ENCODE data around the gene CCM2. TPM values are rescaled to one million over a fixed set of nuclear protein-coding genes. Genes with fewer than 3 reads are reported as not detected.

Gene CCM2
- total RNA-seq, 2 experiments from 2014 or later: 72.3 to 77.5 TPM

DNA sequence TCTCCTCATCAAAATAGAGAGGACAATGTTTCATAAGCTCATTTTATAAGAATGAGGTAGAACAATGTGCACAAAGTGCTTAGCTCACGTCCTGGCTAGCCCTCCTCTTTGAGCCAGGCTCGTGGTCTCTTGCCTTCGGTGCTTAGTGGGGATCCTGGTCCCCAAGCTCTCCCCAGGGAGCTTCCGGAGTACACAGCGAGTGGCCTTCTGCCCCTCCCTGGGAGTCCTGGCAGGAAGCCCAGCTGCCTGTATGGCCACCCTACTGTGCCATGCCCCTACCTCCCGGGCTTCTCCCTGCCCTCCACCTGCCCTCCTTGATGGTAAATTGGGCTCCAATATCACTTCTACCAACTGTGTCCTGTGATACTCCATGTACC, 22.1 kb upstream of the CCM2 start:
- peaks cover 81% of the 10 kb centered on the region for H3K36me3 Mint-ChIP-seq (ENCODE audit: low read depth)
- ChIA-PET POLR2A (interaction anchor here (1.4 to 16.8 kb wide), 8 partner anchors 7 to 134 kb away, joined by 3 to 328 read pairs (median 10); partner anchors contain the start of genes CCM2 and TBRG4), CTCF (interaction anchor here (1.0 to 7.1 kb wide), 2 partner anchors 48 to 159 kb away, joined by 3 to 42 read pairs; no protein-coding TSS in a partner anchor)
- peak overlapping the region; percentile 100 for H3K4me3 Mint-ChIP-seq
- H3K9me3 Mint-ChIP-seq: no peaks in the 10 kb centered on the region
- DNase-seq: peak; percentile 52
- TF ChIP-seq, protein P1, sequence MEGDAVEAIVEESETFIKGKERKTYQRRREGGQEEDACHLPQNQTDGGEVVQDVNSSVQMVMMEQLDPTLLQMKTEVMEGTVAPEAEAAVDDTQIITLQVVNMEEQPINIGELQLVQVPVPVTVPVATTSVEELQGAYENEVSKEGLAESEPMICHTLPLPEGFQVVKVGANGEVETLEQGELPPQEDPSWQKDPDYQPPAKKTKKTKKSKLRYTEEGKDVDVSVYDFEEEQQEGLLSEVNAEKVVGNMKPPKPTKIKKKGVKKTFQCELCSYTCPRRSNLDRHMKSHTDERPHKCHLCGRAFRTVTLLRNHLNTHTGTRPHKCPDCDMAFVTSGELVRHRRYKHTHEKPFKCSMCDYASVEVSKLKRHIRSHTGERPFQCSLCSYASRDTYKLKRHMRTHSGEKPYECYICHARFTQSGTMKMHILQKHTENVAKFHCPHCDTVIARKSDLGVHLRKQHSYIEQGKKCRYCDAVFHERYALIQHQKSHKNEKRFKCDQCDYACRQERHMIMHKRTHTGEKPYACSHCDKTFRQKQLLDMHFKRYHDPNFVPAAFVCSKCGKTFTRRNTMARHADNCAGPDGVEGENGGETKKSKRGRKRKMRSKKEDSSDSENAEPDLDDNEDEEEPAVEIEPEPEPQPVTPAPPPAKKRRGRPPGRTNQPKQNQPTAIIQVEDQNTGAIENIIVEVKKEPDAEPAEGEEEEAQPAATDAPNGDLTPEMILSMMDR (IDR thresholded peaks at IDR 0.05): no peak
- no peaks in the 10 kb centered on the region for H3K27me3 Mint-ChIP-seq
- intact Hi-C loops (cut with micrococcal nuclease): no loop called here
- peak overlapping the region; percentile 100 for H3K27ac Mint-ChIP-seq
- no peak for ATAC-seq
- H3K4me1 Mint-ChIP-seq (ENCODE audit: low read depth): peaks cover 56% of the 10 kb centered on the region

DNA sequence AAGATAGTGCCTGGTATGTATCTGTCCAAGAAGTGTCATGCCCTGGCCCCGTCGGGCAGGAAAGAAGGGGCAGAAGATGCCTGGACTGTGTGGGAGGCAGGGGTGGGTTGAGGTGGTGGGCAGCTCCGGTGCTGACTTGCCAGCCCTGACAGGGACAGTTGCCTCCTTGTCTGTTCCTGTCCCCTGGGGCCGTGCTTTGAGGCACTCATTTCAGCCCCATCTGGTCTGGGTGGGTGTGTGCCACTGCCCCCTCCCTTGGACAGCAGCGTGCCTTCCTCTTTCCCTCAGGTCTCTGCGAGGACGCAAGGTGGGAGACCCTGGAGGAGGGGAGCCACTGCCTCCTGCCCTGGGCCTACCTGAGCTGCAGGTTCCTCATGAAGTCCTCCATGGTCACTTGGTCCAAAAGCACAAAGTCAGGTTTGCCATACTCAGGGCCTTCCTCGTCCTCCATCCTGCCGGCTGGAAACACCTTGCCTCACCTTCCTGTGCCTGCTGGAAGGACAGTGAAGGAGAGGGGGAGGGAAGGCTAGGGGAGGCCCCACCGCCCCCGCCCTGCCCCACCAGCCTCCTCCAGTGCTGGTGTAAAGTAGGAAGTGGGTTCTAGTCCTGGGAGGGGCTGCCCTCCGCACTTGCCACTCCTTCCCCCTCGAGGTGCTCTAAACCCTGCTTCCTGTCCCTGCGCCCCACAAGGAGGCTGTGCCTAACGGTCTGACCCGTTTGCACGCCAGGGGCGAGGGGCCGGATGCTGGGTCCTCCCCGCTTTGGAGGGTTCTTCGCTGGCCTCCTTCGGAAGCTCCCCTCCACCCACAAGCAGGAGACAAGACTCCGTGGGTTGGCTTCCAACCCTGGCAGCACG, 21.3 kb upstream of the CCM2 start, which contains the start of gene MYO1G:
TSS of gene MYO1G (minus strand) at position 505 of the 856 bp plus-strand sequence. CDS start at position 451, 54 bp downstream.
- no peaks in the 10 kb centered on the region for H3K27me3 Mint-ChIP-seq
- peak within 1 kb of the TSS; percentile 100 for H3K27ac Mint-ChIP-seq
- H3K9me3 Mint-ChIP-seq: no peaks in the 10 kb centered on the region
- POLR2A ChIA-PET: interaction anchor here (0.6 to 16.8 kb wide), 25 partner anchors 6 to 372 kb away, joined by 3 to 328 read pairs (median 4); partner anchors contain the start of genes CCM2, OGDH and TBRG4
- TF ChIP-seq, protein P1 (IDR thresholded peaks at IDR 0.05): no peak
- peak; percentile 70 for ATAC-seq
- H3K36me3 Mint-ChIP-seq (ENCODE audit: low read depth): peaks cover 81% of the 10 kb centered on the region
- CTCF ChIA-PET: interaction anchor here (0.7 to 7.1 kb wide), 6 partner anchors 22 to 158 kb away, joined by 3 to 42 read pairs (median 4); partner anchors contain the start of gene CCM2
- peak; percentile 97 for DNase-seq
- H3K4me3 Mint-ChIP-seq: peak within 1 kb of the TSS; percentile 100
- peaks cover 63% of the 10 kb centered on the region for H3K4me1 Mint-ChIP-seq (ENCODE audit: low read depth)
- intact Hi-C loops (cut with micrococcal nuclease): no loop called here

DNA sequence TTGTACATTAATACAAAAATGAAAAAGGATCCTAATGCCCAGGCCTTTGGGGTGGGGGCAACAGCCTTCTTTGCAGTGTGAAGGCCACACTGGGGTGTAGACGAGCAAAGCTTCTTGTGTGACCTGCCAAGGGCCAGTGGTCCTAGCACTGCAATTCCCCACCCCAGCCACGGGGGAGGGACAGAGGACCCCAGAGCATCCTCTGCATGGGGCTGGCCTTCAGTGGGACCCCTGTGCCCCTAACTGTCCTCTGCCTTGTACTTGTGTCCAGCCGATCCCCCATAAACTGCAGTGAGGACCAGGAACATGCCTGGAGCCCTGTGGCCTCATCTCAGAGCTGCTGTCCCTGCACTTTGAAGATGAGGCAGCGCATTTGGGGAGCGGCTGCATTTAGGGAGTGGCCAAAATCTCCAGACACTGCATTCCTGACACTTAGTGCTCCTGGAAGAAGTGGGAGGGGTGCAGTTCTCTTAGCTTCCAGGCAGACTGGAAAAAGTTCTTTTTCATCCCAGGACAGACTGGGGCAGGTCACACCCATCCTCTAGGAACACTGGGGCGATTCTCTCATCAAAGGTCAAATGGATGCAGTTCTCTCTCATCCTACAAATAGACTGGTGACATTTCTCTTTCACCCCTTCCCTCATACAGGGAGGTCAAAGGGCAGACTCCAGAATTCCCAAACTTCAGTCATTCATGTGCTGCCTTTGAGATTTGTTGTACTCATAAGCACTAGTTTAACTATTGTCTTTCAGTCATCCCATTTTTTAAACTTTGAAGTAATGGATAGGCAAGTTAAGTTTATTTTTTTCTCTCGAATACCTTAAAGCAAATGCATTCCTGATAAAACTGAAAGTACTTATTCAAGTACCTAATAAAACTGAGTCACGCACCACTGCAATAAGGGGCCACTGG, 20.3 kb upstream of the CCM2 start:
- CTCF ChIA-PET: interaction anchor here (0.7 to 7.1 kb wide), 8 partner anchors 11 to 157 kb away, joined by 3 to 42 read pairs (median 4); partner anchors contain the start of gene CCM2
- TF ChIP-seq, protein P1 (IDR thresholded peaks at IDR 0.05): peak; percentile 24
- intact Hi-C loops (cut with micrococcal nuclease): loop anchor here (1.0 to 10.0 kb wide), 2 partner anchors 125 to 132 kb away; partner anchors contain the start of gene TBRG4
- Mint-ChIP-seq H3K9me3 (no peaks in the 10 kb centered on the region), H3K4me1 (ENCODE audit: low read depth) (peaks cover 66% of the 10 kb centered on the region), H3K4me3 (peak overlapping the region; percentile 100), H3K36me3 (ENCODE audit: low read depth) (peaks cover 81% of the 10 kb centered on the region), H3K27me3 (no peaks in the 10 kb centered on the region), H3K27ac (peak overlapping the region; percentile 100)
- DNase-seq (peak; percentile 53), ATAC-seq (peak; percentile 2)
- POLR2A ChIA-PET: interaction anchor here (0.6 to 16.8 kb wide), 32 partner anchors 5 to 405 kb away, joined by 3 to 328 read pairs (median 4); partner anchors contain the start of genes CCM2, DDX56, OGDH and PURB

DNA sequence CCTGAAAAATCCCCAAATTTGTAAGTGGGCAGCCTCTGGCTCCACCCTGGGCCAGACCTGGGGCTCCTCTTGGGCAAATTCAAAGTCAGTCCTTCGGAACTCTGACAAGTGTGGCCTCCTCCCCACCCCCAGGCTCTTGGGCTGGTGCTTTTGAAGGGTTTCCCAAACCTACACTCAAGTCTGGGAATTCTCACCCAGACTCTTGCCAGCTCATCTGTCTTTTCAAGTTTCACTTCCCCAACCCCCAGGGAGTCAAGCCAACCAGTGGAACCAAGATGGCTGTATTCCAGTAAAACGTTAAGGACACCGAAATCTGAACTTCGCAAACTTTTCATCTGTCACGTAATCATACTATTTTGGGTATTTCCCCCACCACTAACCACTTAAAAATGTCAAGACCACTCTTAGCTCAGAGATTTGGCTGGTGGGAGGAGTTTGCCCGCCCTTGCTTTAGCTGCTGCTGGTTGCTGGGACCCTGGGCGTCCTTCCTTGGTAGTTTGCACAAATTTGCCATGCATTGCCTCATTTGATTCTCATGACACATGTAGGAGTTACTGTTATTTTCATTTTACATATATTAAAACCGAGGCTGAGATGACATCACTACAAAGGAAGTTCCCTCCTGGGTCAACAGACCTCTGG, 19.5 kb upstream of the CCM2 start:
- TF ChIP-seq, protein P1 (IDR thresholded peaks at IDR 0.05): no peak
- Mint-ChIP-seq H3K27me3 (no peaks in the 10 kb centered on the region), H3K27ac (peak overlapping the region; percentile 100), H3K4me1 (ENCODE audit: low read depth) (peaks cover 60% of the 10 kb centered on the region), H3K4me3 (peak overlapping the region; percentile 100), H3K36me3 (ENCODE audit: low read depth) (peaks cover 81% of the 10 kb centered on the region), H3K9me3 (no peaks in the 10 kb centered on the region)
- intact Hi-C loops (cut with micrococcal nuclease): loop anchor here (1.0 to 10.0 kb wide), 2 partner anchors 126 to 131 kb away; partner anchors contain the start of gene TBRG4
- ATAC-seq (peak; percentile 52), DNase-seq (peak; percentile 97)
- CTCF ChIA-PET: interaction anchor here (0.9 to 7.1 kb wide), 7 partner anchors 9 to 156 kb away, joined by 3 to 42 read pairs (median 3); partner anchors contain the start of gene CCM2
- POLR2A ChIA-PET: interaction anchor here (0.7 to 16.8 kb wide), 18 partner anchors 6 to 406 kb away, joined by 3 to 328 read pairs (median 6); partner anchors contain the start of genes CCM2, DDX56, PURB and TBRG4

Measured in activated CD8-positive, alpha-beta T cell treated with anti-CD3 and anti-CD28 coated beads for 36 hours (primary cell).